Loucy (cell line): ENCODE results near the gene CEP112.

ENCODE experiments used
- H2AFZ ChIP-seq: fragments of 200-600 bp; sonication (generic); 2 replicates; pipeline ENCODE4 v1.6.0; 2016; ENCODE audit warnings: antibody characterized with exemption, mild to moderate bottlenecking, low read length, moderate library complexity
- H3F3A ChIP-seq: fragments of 200-600 bp; 2 replicates; pipeline ENCODE4 v1.6.0; 2016; ENCODE audit warnings: antibody characterized with exemption, low read depth, mild to moderate bottlenecking
- H3K27me3 ChIP-seq: fragments of 200-600 bp; sonication (generic); 2 replicates; pipeline ENCODE4 v1.6.1; 2014; ENCODE audit warnings: low read length, mild to moderate bottlenecking; ENCODE audit not compliant: insufficient read depth, poor library complexity, severe bottlenecking
- H3K36me3 ChIP-seq: fragments of 200-600 bp; sonication (generic); 2 replicates; pipeline ENCODE4 v1.6.1; 2016; ENCODE audit warnings: low read length; ENCODE audit not compliant: insufficient read depth
- H3K4me1 ChIP-seq: fragments of 200-600 bp; sonication (generic); 2 replicates; pipeline ENCODE4 v1.5.1; 2014; ENCODE audit warnings: low read length, mild to moderate bottlenecking; ENCODE audit not compliant: insufficient read depth, poor library complexity, severe bottlenecking
- H3K4me2 ChIP-seq: fragments of 200-600 bp; sonication (generic); 2 replicates; pipeline ENCODE4 v1.6.0; 2014; ENCODE audit warnings: antibody characterized with exemption, low read length, low read depth, mild to moderate bottlenecking; ENCODE audit not compliant: poor library complexity, severe bottlenecking
- H3K4me3 ChIP-seq: fragments of 200-600 bp; sonication (generic); 2 replicates; pipeline ENCODE4 v1.5.1; 2014; ENCODE audit warnings: low read length, mild to moderate bottlenecking, mixed read lengths; ENCODE audit not compliant: poor library complexity, severe bottlenecking
- H3K79me2 ChIP-seq: fragments of 200-600 bp; sonication (generic); 2 replicates; pipeline ENCODE4 v1.6.1; 2014; ENCODE audit warnings: low read length; ENCODE audit not compliant: insufficient read depth
- H3K9ac ChIP-seq: fragments of 200-600 bp; sonication (generic); 2 replicates; pipeline ENCODE4 v1.6.0; 2014; ENCODE audit warnings: mild to moderate bottlenecking, low read depth, low read length, moderate library complexity; ENCODE audit not compliant: poor library complexity, severe bottlenecking
- H3K9me2 ChIP-seq: fragments of 200-600 bp; sonication (generic); replicated peaks from 2 replicates; pipeline ENCODE4 v1.6.1; 2016; ENCODE audit warnings: low read depth, low read length, mixed read lengths
- H3K9me3 ChIP-seq: fragments of 200-600 bp; sonication (generic); 2 replicates; pipeline ENCODE4 v1.6.1; 2014; ENCODE audit warnings: mild to moderate bottlenecking, antibody characterized with exemption, low read length, low read depth; ENCODE audit not compliant: insufficient read depth
- H4K20me1 ChIP-seq: fragments of 200-600 bp; sonication (generic); 2 replicates; pipeline ENCODE4 v1.6.0; 2014; ENCODE audit warnings: antibody characterized with exemption, low read length, mild to moderate bottlenecking; ENCODE audit not compliant: insufficient read depth, poor library complexity, severe bottlenecking
- EZH2phosphoT487 ChIP-seq: fragments of 200-600 bp; IDR thresholded peaks from 2 replicates; pipeline ENCODE4 v1.6.1; 2018; ENCODE audit warnings: antibody characterized with exemption, mild to moderate bottlenecking, moderate library complexity, borderline replicate concordance
- TF ChIP-seq, protein P1 (sequence below): fragments of 200-600 bp; sonication (generic); conservative IDR thresholded peaks from 2 replicates; pipeline ENCODE4 v1.5.1; 2014; ENCODE audit warnings: mild to moderate bottlenecking, antibody characterized with exemption, low read length

CEP112 gene

DNA sequence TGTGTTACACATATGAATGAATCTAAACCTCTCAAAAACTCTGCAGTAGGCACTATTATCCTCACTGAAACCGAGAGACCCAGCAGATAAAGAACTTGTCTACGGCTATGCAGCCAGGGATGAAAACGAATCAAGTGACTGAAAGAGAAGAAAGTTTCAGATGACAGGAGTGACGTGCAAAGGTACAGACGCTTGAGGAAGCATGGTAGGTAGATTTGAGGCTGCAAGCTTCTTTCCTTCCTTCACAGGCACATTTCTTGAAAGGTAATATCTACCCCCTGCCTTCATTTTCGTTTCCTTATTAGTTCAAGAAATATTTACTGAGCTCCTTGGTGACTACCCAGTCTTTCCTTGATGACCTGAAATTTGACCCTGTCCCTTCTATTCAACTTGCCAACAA is 418.9 kb downstream of the CEP112 start:
- Histone ChIP-seq H3K27me3 (no peaks in the 10 kb centered on the region), H3K9ac (no peak overlapping the region), H3K9me3 (no peaks in the 10 kb centered on the region), H3K79me2 (no peaks in the 10 kb centered on the region), H2AFZ (no peak overlapping the region), H3F3A (no peaks in the 10 kb centered on the region), H3K4me3 (no peak overlapping the region), H4K20me1 (no peaks in the 10 kb centered on the region), H3K36me3 (no peaks in the 10 kb centered on the region), H3K4me2 (no peak overlapping the region), H3K9me2 (no peaks in the 10 kb centered on the region), H3K4me1 (peaks cover 7% of the 10 kb centered on the region)
- no peak for TF ChIP-seq EZH2phosphoT487
- TF ChIP-seq, protein P1, sequence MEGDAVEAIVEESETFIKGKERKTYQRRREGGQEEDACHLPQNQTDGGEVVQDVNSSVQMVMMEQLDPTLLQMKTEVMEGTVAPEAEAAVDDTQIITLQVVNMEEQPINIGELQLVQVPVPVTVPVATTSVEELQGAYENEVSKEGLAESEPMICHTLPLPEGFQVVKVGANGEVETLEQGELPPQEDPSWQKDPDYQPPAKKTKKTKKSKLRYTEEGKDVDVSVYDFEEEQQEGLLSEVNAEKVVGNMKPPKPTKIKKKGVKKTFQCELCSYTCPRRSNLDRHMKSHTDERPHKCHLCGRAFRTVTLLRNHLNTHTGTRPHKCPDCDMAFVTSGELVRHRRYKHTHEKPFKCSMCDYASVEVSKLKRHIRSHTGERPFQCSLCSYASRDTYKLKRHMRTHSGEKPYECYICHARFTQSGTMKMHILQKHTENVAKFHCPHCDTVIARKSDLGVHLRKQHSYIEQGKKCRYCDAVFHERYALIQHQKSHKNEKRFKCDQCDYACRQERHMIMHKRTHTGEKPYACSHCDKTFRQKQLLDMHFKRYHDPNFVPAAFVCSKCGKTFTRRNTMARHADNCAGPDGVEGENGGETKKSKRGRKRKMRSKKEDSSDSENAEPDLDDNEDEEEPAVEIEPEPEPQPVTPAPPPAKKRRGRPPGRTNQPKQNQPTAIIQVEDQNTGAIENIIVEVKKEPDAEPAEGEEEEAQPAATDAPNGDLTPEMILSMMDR = no peak

DNA sequence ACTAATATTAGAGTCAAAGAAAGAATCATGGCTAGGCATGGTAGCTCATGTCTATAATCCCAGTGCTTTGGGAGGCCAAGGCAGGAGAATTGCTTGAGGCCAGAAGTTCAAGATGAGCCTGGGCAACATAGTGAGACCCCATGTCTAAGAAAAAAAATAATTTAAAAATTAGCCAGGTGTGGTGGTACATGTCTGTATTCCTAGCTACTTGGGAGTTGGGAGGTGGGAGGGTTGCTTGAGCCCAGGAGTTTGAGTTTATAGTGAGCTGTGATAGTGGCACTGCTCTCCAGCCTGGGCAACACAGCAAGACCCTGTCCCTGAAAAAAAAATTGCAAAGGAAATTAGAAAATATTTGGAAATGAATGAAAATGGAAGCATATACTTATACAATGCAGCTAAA is 420.2 kb downstream of the CEP112 start:
- H3K27me3 ChIP-seq = no peaks in the 10 kb centered on the region
- no peaks in the 10 kb centered on the region for H3K9me2 ChIP-seq
- no peak overlapping the region for H3K9ac ChIP-seq
- H3K4me2 ChIP-seq = no peak overlapping the region
- H4K20me1 ChIP-seq = no peaks in the 10 kb centered on the region
- no peak overlapping the region for H2AFZ ChIP-seq
- H3K79me2 ChIP-seq = no peaks in the 10 kb centered on the region
- no peaks in the 10 kb centered on the region for H3F3A ChIP-seq
- H3K9me3 ChIP-seq = no peaks in the 10 kb centered on the region
- H3K36me3 ChIP-seq = no peaks in the 10 kb centered on the region
- TF ChIP-seq, protein P1 = no peak
- no peak for TF ChIP-seq EZH2phosphoT487
- peaks cover 7% of the 10 kb centered on the region for H3K4me1 ChIP-seq
- H3K4me3 ChIP-seq = no peak overlapping the region

DNA sequence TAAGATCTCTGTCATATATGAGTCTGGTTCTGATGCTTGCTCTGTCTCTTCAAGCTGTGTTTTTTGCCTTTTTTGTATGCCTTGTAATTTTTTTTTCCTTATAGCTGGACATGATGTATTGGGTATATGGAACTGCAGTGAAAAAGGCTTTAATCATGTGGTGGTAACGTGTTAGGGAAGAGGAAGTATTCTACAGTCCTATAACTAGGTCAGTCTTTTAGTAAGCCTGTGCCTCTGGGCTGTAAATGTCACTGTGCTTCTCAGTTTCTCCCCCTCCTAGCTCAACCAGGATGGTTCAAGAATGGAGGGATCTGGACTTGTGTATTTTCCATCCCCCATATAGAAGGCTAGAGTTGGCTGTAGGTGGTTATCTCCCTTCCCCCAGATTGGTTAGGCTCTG is 428.1 kb downstream of the CEP112 start:
- TF ChIP-seq, protein P1 = no peak
- TF ChIP-seq EZH2phosphoT487 = no peak
- Histone ChIP-seq H2AFZ (no peak overlapping the region), H3K4me3 (no peak overlapping the region), H3K27me3 (no peaks in the 10 kb centered on the region), H3K9ac (no peak overlapping the region), H4K20me1 (no peaks in the 10 kb centered on the region), H3K4me2 (no peak overlapping the region), H3K79me2 (no peaks in the 10 kb centered on the region), H3K36me3 (no peaks in the 10 kb centered on the region), H3K4me1 (no peaks in the 10 kb centered on the region), H3K9me2 (no peaks in the 10 kb centered on the region), H3F3A (no peaks in the 10 kb centered on the region), H3K9me3 (no peaks in the 10 kb centered on the region)
